ENCODE results near the gene SSBP3.
A peak's percentile ranks its signal among the peaks of the same experiment; 100 is the strongest.
"Not testable (repeated sequence)": the region's sequence is repeated elsewhere in the genome, so short reads cannot be mapped to it uniquely, and the experiment has no call there.

The SSBP3 gene

GRCh38 chr1:54394104-54394503 is 12.1 kb downstream of the SSBP3 start:
- Histone ChIP-seq H3K4me3 (ENCODE audit: low read depth, low read length) (no peak overlapping the region), H3K4me1 (ENCODE audit: control insufficient read depth, insufficient read depth, low read length, unreplicated experiment) (no peaks in the 10 kb centered on the region), H3K79me2 (ENCODE audit: control insufficient read depth, insufficient read depth, low read length, unreplicated experiment) (no peaks in the 10 kb centered on the region), H3K27ac (ENCODE audit: low read depth, low read length) (no peak overlapping the region), H3K36me3 (ENCODE audit: insufficient read depth, low read length) (peaks cover 9% of the 10 kb centered on the region; the same call in 1 of the 2 replicates), H2AFZ (ENCODE audit: low read length, unreplicated experiment) (no peak overlapping the region), H3K27me3 (ENCODE audit: insufficient read depth, low read length) (no peaks in the 10 kb centered on the region)

- H3K4me3 ChIP-seq (ENCODE audit: low read depth, low read length): no peak overlapping the region
- H3K4me1 ChIP-seq (ENCODE audit: control insufficient read depth, insufficient read depth, low read length, unreplicated experiment): no peaks in the 10 kb centered on the region
- H3K79me2 ChIP-seq (ENCODE audit: control insufficient read depth, insufficient read depth, low read length, unreplicated experiment): no peaks in the 10 kb centered on the region
- no peak overlapping the region for H3K27ac ChIP-seq (ENCODE audit: low read depth, low read length)
- no peak overlapping the region for H2AFZ ChIP-seq (ENCODE audit: low read length, unreplicated experiment)
- no peaks in the 10 kb centered on the region for H3K27me3 ChIP-seq (ENCODE audit: insufficient read depth, low read length)
- H3K36me3 ChIP-seq (ENCODE audit: insufficient read depth, low read length): no peaks in the 10 kb centered on the region
Observed at GRCh38 chr1:54392401-54392800, 13.8 kb downstream of the SSBP3 start.

- Histone ChIP-seq H3K4me1 (ENCODE audit: control insufficient read depth, insufficient read depth, low read length, unreplicated experiment) (no peaks in the 10 kb centered on the region), H3K27ac (ENCODE audit: low read depth, low read length) (no peak overlapping the region), H3K79me2 (ENCODE audit: control insufficient read depth, insufficient read depth, low read length, unreplicated experiment) (no peaks in the 10 kb centered on the region), H2AFZ (ENCODE audit: low read length, unreplicated experiment) (no peak overlapping the region), H3K4me3 (ENCODE audit: low read depth, low read length) (no peak overlapping the region), H3K27me3 (ENCODE audit: insufficient read depth, low read length) (no peaks in the 10 kb centered on the region), H3K36me3 (ENCODE audit: insufficient read depth, low read length) (no peaks in the 10 kb centered on the region)
Observed at GRCh38 chr1:54391450-54392209, 14.6 kb downstream of the SSBP3 start.

- Histone ChIP-seq H3K79me2 (ENCODE audit: control insufficient read depth, insufficient read depth, low read length, unreplicated experiment) (no peaks in the 10 kb centered on the region), H3K36me3 (ENCODE audit: insufficient read depth, low read length) (no peaks in the 10 kb centered on the region), H3K4me1 (ENCODE audit: control insufficient read depth, insufficient read depth, low read length, unreplicated experiment) (no peaks in the 10 kb centered on the region), H3K27ac (ENCODE audit: low read depth, low read length) (no peak overlapping the region), H3K4me3 (ENCODE audit: low read depth, low read length) (peak overlapping the region; percentile 9; the same call in 1 of the 2 replicates), H2AFZ (ENCODE audit: low read length, unreplicated experiment) (no peak overlapping the region), H3K27me3 (ENCODE audit: insufficient read depth, low read length) (no peaks in the 10 kb centered on the region)
Observed at GRCh38 chr1:54390655-54391054, 15.5 kb downstream of the SSBP3 start.

GRCh38 chr1:54389608-54390007 is 16.6 kb downstream of the SSBP3 start:
- H3K27me3 ChIP-seq (ENCODE audit: insufficient read depth, low read length); H3K79me2 ChIP-seq (ENCODE audit: control insufficient read depth, insufficient read depth, low read length, unreplicated experiment); H3K4me1 ChIP-seq (ENCODE audit: control insufficient read depth, insufficient read depth, low read length, unreplicated experiment); H2AFZ ChIP-seq (ENCODE audit: low read length, unreplicated experiment); H3K27ac ChIP-seq (ENCODE audit: low read depth, low read length); H3K36me3 ChIP-seq (ENCODE audit: insufficient read depth, low read length); H3K4me3 ChIP-seq (ENCODE audit: low read depth, low read length): not testable (repeated sequence)

GRCh38 chr1:54387419-54387818 is 18.8 kb downstream of the SSBP3 start:
- H3K27ac ChIP-seq (ENCODE audit: low read depth, low read length): no peak overlapping the region
- no peak overlapping the region for H2AFZ ChIP-seq (ENCODE audit: low read length, unreplicated experiment)
- H3K4me3 ChIP-seq (ENCODE audit: low read depth, low read length): no peak overlapping the region
- no peaks in the 10 kb centered on the region for H3K27me3 ChIP-seq (ENCODE audit: insufficient read depth, low read length)
- no peaks in the 10 kb centered on the region for H3K4me1 ChIP-seq (ENCODE audit: control insufficient read depth, insufficient read depth, low read length, unreplicated experiment)
- no peaks in the 10 kb centered on the region for H3K79me2 ChIP-seq (ENCODE audit: control insufficient read depth, insufficient read depth, low read length, unreplicated experiment)
- H3K36me3 ChIP-seq (ENCODE audit: insufficient read depth, low read length): no peaks in the 10 kb centered on the region

- Histone ChIP-seq H3K4me1 (ENCODE audit: control insufficient read depth, insufficient read depth, low read length, unreplicated experiment) (no peaks in the 10 kb centered on the region), H3K79me2 (ENCODE audit: control insufficient read depth, insufficient read depth, low read length, unreplicated experiment) (no peaks in the 10 kb centered on the region), H3K4me3 (ENCODE audit: low read depth, low read length) (no peak overlapping the region), H2AFZ (ENCODE audit: low read length, unreplicated experiment) (no peak overlapping the region), H3K27ac (ENCODE audit: low read depth, low read length) (no peak overlapping the region), H3K36me3 (ENCODE audit: insufficient read depth, low read length) (no peaks in the 10 kb centered on the region), H3K27me3 (ENCODE audit: insufficient read depth, low read length) (no peaks in the 10 kb centered on the region)
Observed at GRCh38 chr1:54385727-54386022, 20.5 kb downstream of the SSBP3 start.

- Histone ChIP-seq H3K79me2 (ENCODE audit: control insufficient read depth, insufficient read depth, low read length, unreplicated experiment) (no peaks in the 10 kb centered on the region), H2AFZ (ENCODE audit: low read length, unreplicated experiment) (no peak overlapping the region)
Observed at GRCh38 chr1:54384918-54385726, 21.1 kb downstream of the SSBP3 start.

GRCh38 chr1:54384471-54384870 is 21.7 kb downstream of the SSBP3 start:
- H2AFZ ChIP-seq (ENCODE audit: low read length, unreplicated experiment): no peak overlapping the region
- H3K4me1 ChIP-seq (ENCODE audit: control insufficient read depth, insufficient read depth, low read length, unreplicated experiment): no peaks in the 10 kb centered on the region
- no peaks in the 10 kb centered on the region for H3K36me3 ChIP-seq (ENCODE audit: insufficient read depth, low read length)
- no peaks in the 10 kb centered on the region for H3K79me2 ChIP-seq (ENCODE audit: control insufficient read depth, insufficient read depth, low read length, unreplicated experiment)
- H3K27me3 ChIP-seq (ENCODE audit: insufficient read depth, low read length): no peaks in the 10 kb centered on the region
- no peak overlapping the region for H3K27ac ChIP-seq (ENCODE audit: low read depth, low read length)
- no peak overlapping the region for H3K4me3 ChIP-seq (ENCODE audit: low read depth, low read length)

More at GRCh38 chr1:54384918-54385726, 21.1 kb downstream of the SSBP3 start:
- H3K4me3 ChIP-seq (ENCODE audit: low read depth, low read length): no peak overlapping the region
- H3K4me1 ChIP-seq (ENCODE audit: control insufficient read depth, insufficient read depth, low read length, unreplicated experiment): no peaks in the 10 kb centered on the region
- H3K27ac ChIP-seq (ENCODE audit: low read depth, low read length): no peak overlapping the region
- no peaks in the 10 kb centered on the region for H3K27me3 ChIP-seq (ENCODE audit: insufficient read depth, low read length)
- H3K36me3 ChIP-seq (ENCODE audit: insufficient read depth, low read length): no peaks in the 10 kb centered on the region

- H3K4me1 ChIP-seq (ENCODE audit: control insufficient read depth, insufficient read depth, low read length, unreplicated experiment): no peaks in the 10 kb centered on the region
- no peaks in the 10 kb centered on the region for H3K27me3 ChIP-seq (ENCODE audit: insufficient read depth, low read length)
- H3K79me2 ChIP-seq (ENCODE audit: control insufficient read depth, insufficient read depth, low read length, unreplicated experiment): no peaks in the 10 kb centered on the region
- H3K4me3 ChIP-seq (ENCODE audit: low read depth, low read length): no peak overlapping the region
- H2AFZ ChIP-seq (ENCODE audit: low read length, unreplicated experiment): no peak overlapping the region
- H3K27ac ChIP-seq (ENCODE audit: low read depth, low read length): no peak overlapping the region
- H3K36me3 ChIP-seq (ENCODE audit: insufficient read depth, low read length): no peaks in the 10 kb centered on the region
Observed at GRCh38 chr1:54381524-54381923, 24.7 kb downstream of the SSBP3 start.
